ENCODE data around the gene SMYD3. TPM values are rescaled to one million over a fixed set of nuclear protein-coding genes. Genes with fewer than 3 reads are reported as not detected.

Gene SMYD3
- total RNA-seq, 4 donors from 2014 or later, result 33.7 to 105 (median 51.4) TPM

- DNase-seq, result no peak
- Histone ChIP-seq H3K27me3 (no peaks in the 10 kb centered on the region), H3K4me3 (replicated peaks in 1 of 3) (no peak overlapping the region), H3K9me3 (no peaks in the 10 kb centered on the region), H3K36me3 (no peaks in the 10 kb centered on the region), H3K4me1 (peaks cover 20 to 21% of the 10 kb centered on the region in 2 donors), H3K27ac (no peak overlapping the region)
- intact Hi-C loops (cut with DNase I), result no loop called here
- WGBS, 2 donors, result 97 to 98% methylated on average over 9 of the region's 9 CpGs
- TF ChIP-seq CTCF (IDR thresholded peaks at IDR 0.05), result no peak
Measured at GRCh38 chr1:246164764-246165163, 342.3 kb downstream of the SMYD3 start.

- peaks cover 20 to 21% of the 10 kb centered on the region in 2 donors for H3K4me1 ChIP-seq
- H3K27ac ChIP-seq, result no peak overlapping the region
- TF ChIP-seq POLR2A (IDR thresholded peaks at IDR 0.05), result no peak
- H3K27me3 ChIP-seq, result no peaks in the 10 kb centered on the region
- DNase-seq, result no peak
- H3K4me3 ChIP-seq (replicated peaks in 1 of 3), result no peak overlapping the region
- no peaks in the 10 kb centered on the region for H3K9me3 ChIP-seq
- WGBS, 2 donors, result 96 to 100% methylated on average over 1 of the region's 1 CpG
- intact Hi-C loops (cut with DNase I), result no loop called here
- H3K36me3 ChIP-seq, result no peaks in the 10 kb centered on the region
Measured at GRCh38 chr1:246162560-246162959, 344.5 kb downstream of the SMYD3 start.

- WGBS, 2 donors, result 42 to 45% methylated on average over 1 of the region's 1 CpG
- Histone ChIP-seq H3K4me1 (peaks cover 21 to 27% of the 10 kb centered on the region in 2 donors), H3K27me3 (no peaks in the 10 kb centered on the region), H3K4me3 (replicated peaks in 1 of 3) (no peak overlapping the region), H3K9me3 (no peaks in the 10 kb centered on the region), H3K36me3 (no peaks in the 10 kb centered on the region), H3K27ac (no peak overlapping the region)
- DNase-seq, result no peak
- intact Hi-C loops (cut with DNase I), result no loop called here
- TF ChIP-seq CTCF (IDR thresholded peaks at IDR 0.05), result no peak
- no peak for TF ChIP-seq POLR2A (IDR thresholded peaks at IDR 0.05)
Measured at GRCh38 chr1:246161626-246162025, 345.5 kb downstream of the SMYD3 start.

- H3K9me3 ChIP-seq, result no peaks in the 10 kb centered on the region
- no peaks in the 10 kb centered on the region for H3K36me3 ChIP-seq
- DNase-seq, result peak; percentile 54 to 67
- no peaks in the 10 kb centered on the region for H3K27me3 ChIP-seq
- peaks cover 17 to 34% of the 10 kb centered on the region in 2 donors for H3K4me1 ChIP-seq
- intact Hi-C loops (cut with DNase I), result no loop called here
- no peak overlapping the region for H3K27ac ChIP-seq
- TF ChIP-seq CTCF (IDR thresholded peaks at IDR 0.05), result no peak
- TF ChIP-seq POLR2A (IDR thresholded peaks at IDR 0.05), result no peak
- WGBS, 2 donors, result 55 to 66% methylated on average over 10 of the region's 10 CpGs
- H3K4me3 ChIP-seq (replicated peaks in 1 of 3), result no peak overlapping the region
Measured at GRCh38 chr1:246160905-246161304, 346.2 kb downstream of the SMYD3 start.

- no peaks in the 10 kb centered on the region for H3K9me3 ChIP-seq
- 82% methylated on average over 4 of the region's 4 CpGs for WGBS, 2 donors
- no peak for DNase-seq
- no peak overlapping the region for H3K4me3 ChIP-seq (replicated peaks in 1 of 3)
- no peaks in the 10 kb centered on the region for H3K36me3 ChIP-seq
- no peaks in the 10 kb centered on the region for H3K27me3 ChIP-seq
- intact Hi-C loops (cut with DNase I), result no loop called here
- TF ChIP-seq POLR2A (IDR thresholded peaks at IDR 0.05), result no peak
- no peak for TF ChIP-seq CTCF (IDR thresholded peaks at IDR 0.05)
- no peak overlapping the region for H3K27ac ChIP-seq
- peaks cover 17 to 38% of the 10 kb centered on the region in 2 donors for H3K4me1 ChIP-seq
Measured at GRCh38 chr1:246160374-246160773, 346.7 kb downstream of the SMYD3 start.
